Activated naive CD4-positive, alpha-beta T cell (primary cell): ENCODE measurements around the gene EEPD1.

Experiments
- DNase-seq, 4 experiments: peaks; one replicate each; lab custom pipeline; 2025; lab: John Stamatoyannopoulos, UW

EEPD1 gene

GRCh38 chr7:36154255-36155212, 1.5 kb downstream of the EEPD1 start:
- no peak for DNase-seq

DNA sequence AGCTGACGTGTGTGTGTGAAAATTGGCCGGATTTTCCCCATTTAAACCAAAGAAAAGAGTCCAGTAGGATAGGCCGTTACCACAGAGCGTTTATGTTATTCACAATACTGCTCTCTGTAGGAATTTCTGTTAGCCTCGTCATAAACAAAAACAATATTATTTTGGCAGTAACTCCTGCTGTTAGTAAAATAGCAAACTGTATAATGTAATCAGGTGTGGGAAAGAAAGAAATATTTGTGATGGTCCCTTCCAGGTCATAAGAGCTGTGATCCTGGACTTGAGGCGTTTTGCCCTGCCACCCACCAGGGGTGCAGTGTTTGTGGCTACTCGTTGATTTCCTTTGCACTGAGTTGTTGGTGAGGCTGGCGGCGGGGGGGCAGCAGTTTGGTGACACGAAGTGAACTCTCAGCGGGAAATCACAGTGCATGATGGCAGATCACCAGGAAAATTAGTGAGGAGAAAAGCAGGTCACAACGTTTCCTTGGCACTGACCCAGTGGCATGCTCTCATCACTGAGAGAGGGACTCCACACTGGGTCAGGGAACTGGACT, 2.8 kb downstream of the EEPD1 start:
- DNase-seq = no peak

GRCh38 chr7:36157527-36158320, 4.7 kb downstream of the EEPD1 start:
- DNase-seq = no peak

- DNase-seq = no peak
Observed at GRCh38 chr7:36158321-36158605, 5.2 kb downstream of the EEPD1 start.

DNA sequence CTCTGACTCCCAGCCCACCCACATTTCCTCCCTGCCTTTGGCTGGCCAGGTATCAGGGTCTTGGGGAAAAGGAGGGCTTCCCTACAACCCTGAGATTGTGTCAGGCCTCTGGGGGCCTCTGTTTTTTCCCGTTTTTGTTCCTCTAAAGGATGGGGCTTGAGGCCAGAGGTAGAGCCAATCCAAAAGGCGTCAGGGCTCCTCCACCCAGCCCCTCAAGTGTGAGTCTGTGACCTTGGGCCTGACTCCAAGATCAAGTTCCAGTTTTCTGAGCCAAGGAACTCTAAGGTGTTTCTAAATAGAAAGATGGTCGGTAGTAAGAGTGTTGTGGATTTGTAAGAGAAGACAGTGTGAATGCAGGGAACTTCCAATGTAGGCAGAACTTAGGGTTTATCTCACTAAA, 6.6 kb downstream of the EEPD1 start:
- no peak for DNase-seq

DNA sequence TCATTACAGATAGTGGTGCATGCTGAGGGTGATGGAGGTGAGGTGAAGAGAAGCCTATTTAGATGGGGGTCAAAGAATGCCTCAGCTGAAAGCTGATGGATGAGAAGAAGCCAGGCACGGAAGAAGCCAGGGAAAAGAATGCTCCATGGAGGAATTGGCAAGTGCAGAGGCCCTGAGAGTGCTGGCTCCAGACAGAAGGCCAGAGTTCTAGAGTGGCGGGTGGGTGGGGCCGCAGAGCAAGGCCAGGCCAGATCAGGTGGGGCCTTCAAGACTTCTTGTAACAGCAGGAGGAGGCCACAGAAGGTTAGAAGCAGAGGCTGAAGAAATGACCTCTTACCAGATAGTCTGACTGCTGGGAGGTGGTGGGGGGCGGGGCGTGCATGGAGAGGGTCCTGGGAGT, 7.3 kb downstream of the EEPD1 start:
- DNase-seq = no peak

GRCh38 chr7:36161996-36162395, 8.9 kb downstream of the EEPD1 start:
- DNase-seq = no peak

GRCh38 chr7:36165059-36165458, 12.0 kb downstream of the EEPD1 start:
- DNase-seq = no peak

GRCh38 chr7:36165802-36166201, 12.7 kb downstream of the EEPD1 start:
- no peak for DNase-seq

GRCh38 chr7:36167403-36168050, 14.5 kb downstream of the EEPD1 start:
- no peak for DNase-seq

- DNase-seq = no peak
Observed at GRCh38 chr7:36171503-36171902, 18.4 kb downstream of the EEPD1 start.

DNA sequence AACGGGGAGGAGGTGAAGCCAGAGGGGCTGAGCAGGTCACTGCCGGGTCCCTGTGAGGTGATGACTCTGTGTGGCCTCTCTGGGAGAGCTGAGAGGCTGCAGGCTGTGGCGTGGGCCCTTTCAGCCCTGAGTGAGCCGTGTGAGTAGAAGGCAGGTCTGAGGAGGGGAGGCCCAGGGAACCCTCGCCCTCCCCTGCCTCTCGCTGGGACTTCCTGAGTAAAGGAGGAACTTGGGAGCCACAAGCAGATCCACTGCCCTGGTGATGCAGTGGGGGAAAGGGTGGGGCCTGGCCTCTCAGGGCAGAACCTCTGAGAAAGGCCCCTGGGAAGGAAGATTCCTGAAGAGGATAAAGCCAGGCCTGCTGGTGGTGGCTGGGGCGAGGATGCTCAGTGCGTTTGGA, 22.8 kb downstream of the EEPD1 start:
- DNase-seq = no peak

DNA sequence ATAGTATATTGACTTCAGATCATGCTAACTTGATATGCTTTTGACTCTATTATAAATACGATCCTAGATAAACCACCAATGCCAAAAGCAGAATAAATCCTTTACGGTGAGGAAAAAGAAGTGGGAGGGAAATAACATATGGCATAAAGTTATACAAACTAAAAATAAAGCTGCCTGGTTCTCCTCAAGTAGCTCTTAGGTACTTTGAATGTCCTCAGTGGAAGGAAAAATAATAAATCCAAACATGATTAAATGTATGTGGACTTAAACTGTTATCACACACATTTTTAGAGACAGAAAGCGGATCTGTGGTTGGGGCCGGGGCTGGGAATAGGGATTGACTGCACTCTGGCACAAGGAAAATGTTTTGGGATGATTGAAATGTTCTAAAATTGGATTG, 23.6 kb downstream of the EEPD1 start:
- DNase-seq = no peak

DNA sequence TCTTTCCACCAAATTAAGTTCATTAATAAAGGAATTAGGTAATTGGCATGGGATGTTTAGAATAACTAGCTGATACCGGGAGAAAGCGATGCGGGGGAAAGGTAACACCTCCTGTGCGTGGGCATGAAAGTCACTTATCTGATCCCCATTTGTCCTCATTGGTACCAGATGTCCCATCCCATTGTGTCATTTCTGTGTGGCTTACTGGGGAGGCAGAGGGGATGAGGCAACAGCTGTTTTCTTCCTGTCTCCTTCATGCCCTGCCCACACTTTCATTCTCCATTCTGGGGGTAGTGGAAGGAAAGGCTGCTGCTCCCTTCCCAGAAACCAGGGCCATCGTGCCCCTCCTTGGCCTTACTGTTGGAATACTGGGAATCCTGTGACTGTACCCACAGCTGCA, 27.1 kb downstream of the EEPD1 start:
- DNase-seq = no peak

- no peak for DNase-seq
Observed at GRCh38 chr7:36181668-36182067, 28.6 kb downstream of the EEPD1 start.

DNA sequence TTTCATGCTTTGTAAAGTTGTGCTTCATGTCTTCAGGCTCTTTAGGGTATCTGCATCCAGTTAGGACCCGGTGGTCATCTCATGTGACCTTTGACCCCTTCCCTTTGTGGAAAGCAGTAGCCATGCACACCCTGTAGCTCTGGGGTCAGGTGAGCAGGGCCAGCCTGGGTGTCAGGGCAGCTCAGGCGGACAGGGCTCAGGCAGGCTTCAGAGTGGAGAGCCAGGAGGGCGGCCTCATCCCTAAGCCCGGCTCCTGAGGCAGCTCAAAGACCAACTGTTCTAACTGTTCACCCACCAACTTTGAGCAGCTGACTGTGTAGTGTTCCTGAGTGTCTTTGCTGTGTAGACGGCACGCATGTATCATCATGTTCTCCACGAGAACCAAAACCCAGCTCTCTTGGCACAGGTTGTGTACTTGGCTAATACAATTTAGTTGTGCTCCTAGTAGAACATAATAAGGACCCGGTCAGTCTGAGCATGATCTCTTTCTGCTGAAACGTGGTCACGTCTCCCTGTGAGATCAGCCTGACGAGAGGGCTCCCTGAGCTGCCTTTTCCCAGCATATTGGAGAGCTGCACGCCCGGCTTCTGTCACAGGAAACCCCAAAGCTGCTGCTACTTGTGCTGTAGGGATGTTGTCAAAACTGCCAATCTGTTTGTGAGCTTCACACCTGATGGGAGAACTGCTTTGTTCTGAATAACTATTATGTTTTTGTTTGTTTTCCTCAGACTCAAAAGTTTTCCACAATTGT, 30.0 kb downstream of the EEPD1 start:
- DNase-seq = no peak

GRCh38 chr7:36185092-36185491, 32.0 kb downstream of the EEPD1 start:
- no peak for DNase-seq

DNA sequence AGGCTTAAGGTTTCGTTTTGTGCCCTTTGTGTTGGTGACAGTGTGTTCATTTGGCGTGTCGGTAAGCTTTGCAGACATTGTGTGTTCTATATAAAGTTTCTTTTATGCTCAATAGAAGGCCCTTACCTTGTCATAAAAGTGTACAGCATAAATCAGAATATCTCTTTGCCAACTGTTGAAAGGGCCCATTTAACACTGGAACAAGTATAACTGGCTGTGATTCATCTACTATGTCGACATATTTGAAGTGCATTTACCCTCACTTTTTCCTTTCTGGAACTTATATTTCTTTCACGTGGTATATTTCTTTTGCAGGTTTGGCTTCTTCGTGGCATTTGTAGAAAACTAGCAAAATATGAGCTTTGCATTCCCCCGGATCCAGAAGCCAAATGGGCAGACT, 32.7 kb downstream of the EEPD1 start:
- no peak for DNase-seq

- DNase-seq = no peak
Observed at GRCh38 chr7:36186359-36187121, 33.5 kb downstream of the EEPD1 start.

GRCh38 chr7:36188266-36188665, 35.2 kb downstream of the EEPD1 start:
- no peak for DNase-seq

- DNase-seq = no peak
Observed at GRCh38 chr7:36188906-36189305, 35.9 kb downstream of the EEPD1 start.
